GM19328 (cell line): ENCODE results near the gene MFSD1.

Source experiments
- ATAC-seq: cut with Tn5 transposase; IDR thresholded peaks from one replicate; pipeline ENCODE4 v1.9.1; 2021; ENCODE audit warnings: mild to moderate bottlenecking, moderate library complexity; ENCODE audit not compliant: unreplicated experiment

MFSD1 gene

DNA sequence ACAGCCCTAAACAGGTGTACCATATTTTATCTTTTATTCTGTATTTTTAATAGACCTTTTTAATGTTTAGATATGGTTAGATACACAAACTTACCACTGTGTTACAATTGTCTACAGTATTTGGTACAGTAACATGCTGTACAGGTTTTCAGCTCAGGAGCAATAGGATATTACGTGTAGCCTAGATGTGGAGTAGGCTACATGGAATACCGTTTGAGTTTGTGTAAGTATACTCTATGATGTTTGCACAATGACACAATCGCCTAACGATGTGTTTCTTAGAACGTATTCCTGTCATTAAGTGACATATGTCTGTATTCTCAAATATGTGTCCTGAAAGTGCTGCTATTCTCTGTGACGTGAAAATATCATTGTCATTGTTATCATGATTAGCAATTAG lies 62.6 kb downstream of the MFSD1 start:
- ATAC-seq, result no peak

DNA sequence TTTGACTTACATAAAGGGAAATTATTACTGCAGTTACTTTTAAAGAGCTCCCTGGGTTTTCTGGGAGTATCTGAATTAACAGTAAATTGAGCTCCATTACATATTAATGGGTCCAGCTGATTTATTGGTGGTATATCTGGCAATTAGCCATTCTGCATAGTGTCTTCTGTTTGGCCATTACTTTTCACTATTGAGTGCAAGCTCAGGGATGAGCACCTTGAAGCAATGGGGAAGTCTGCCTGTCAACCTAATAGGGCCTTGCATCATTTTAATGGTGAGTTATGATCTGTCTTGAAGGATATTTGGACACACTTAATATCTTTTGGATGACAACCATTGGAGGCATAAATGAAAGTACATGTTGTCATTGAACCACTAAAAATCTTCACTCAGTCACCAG lies 73.8 kb downstream of the MFSD1 start:
- ATAC-seq, result no peak
